Hepatic stellate cell (primary cell): ENCODE results near the gene RNF125.
"Not testable (repeated sequence)": the region's sequence is repeated elsewhere in the genome, so short reads cannot be mapped to it uniquely, and the experiment has no call there.

Experiments used
- DNase-seq: peaks from one replicate; pipeline ENCODE4 v3.0.0; 2011; ENCODE audit warnings: low spot score

RNF125 gene

GRCh38 chr18:32025744-32026143, 7.1 kb downstream of the RNF125 start:
- no peak for DNase-seq

- no peak for DNase-seq
These were observed 8.0 kb downstream of the RNF125 start for GRCh38 chr18:32026491-32027086.

GRCh38 chr18:32029558-32029957, 10.9 kb downstream of the RNF125 start:
- DNase-seq: no peak

GRCh38 chr18:32032609-32033008, 14.0 kb downstream of the RNF125 start:
- DNase-seq: no peak

- no peak for DNase-seq
These were observed 18.0 kb downstream of the RNF125 start for GRCh38 chr18:32036506-32037180.

- DNase-seq: no peak
These were observed 19.0 kb downstream of the RNF125 start for GRCh38 chr18:32037616-32038015.

- no peak for DNase-seq
These were observed 22.3 kb downstream of the RNF125 start for GRCh38 chr18:32040936-32041335.

- DNase-seq: no peak
These were observed 23.7 kb downstream of the RNF125 start for GRCh38 chr18:32042337-32042736.

GRCh38 chr18:32048507-32049091, 30.0 kb downstream of the RNF125 start:
- DNase-seq: peak; percentile 36

- no peak for DNase-seq
These were observed 31.0 kb downstream of the RNF125 start for GRCh38 chr18:32049393-32050171.

GRCh38 chr18:32056613-32057358, 38.2 kb downstream of the RNF125 start:
- no peak for DNase-seq

GRCh38 chr18:32057624-32058165, 39.1 kb downstream of the RNF125 start:
- no peak for DNase-seq

GRCh38 chr18:32060026-32060425, 41.4 kb downstream of the RNF125 start:
- no peak for DNase-seq

- DNase-seq: no peak
These were observed 48.9 kb downstream of the RNF125 start for GRCh38 chr18:32067375-32068167.

- DNase-seq: no peak
These were observed 53.7 kb downstream of the RNF125 start for GRCh38 chr18:32072321-32072720.

- no peak for DNase-seq
These were observed 55.6 kb downstream of the RNF125 start for GRCh38 chr18:32074206-32074605.

GRCh38 chr18:32078845-32079244, 60.2 kb downstream of the RNF125 start:
- DNase-seq: no peak

- no peak for DNase-seq
These were observed 63.3 kb downstream of the RNF125 start for GRCh38 chr18:32081881-32082280.

GRCh38 chr18:32083781-32084180, 65.2 kb downstream of the RNF125 start:
- DNase-seq: no peak

- DNase-seq: no peak
These were observed 68.3 kb downstream of the RNF125 start for GRCh38 chr18:32086881-32087280.

GRCh38 chr18:32090831-32091230, 72.2 kb downstream of the RNF125 start:
- not testable (repeated sequence) for DNase-seq
